WTC11 (cell line): Measurements from ENCODE around the gene AMER1. TPM values are rescaled to one million over a fixed set of nuclear protein-coding genes. Genes with fewer than 3 reads are reported as not detected.

Experiments
- ATAC-seq: fragments of 200-7000 bp; cut with Tn5 transposase; 2 replicates; pipeline ENCODE4 v1.10.0; 2021; ENCODE audit warnings: mild to moderate bottlenecking, moderate library complexity
- CTCF ChIA-PET: fragments of 300-600 bp; sonication (Branson Sonifier 250); formaldehyde crosslinking; loops from one replicate; lab custom pipeline; 2021; ENCODE audit warnings: antibody characterized with exemption; lab: Charles Lee
- POLR2A ChIA-PET: fragments of 350-600 bp; sonication (Branson Sonifier 250); formaldehyde crosslinking; loops from one replicate; lab custom pipeline; 2021; ENCODE audit warnings: antibody characterized with exemption; lab: Charles Lee
- DNase-seq: peaks from one replicate; pipeline ENCODE4 v3.0.0; 2021; ENCODE audit warnings: low spot score
- H3K27ac Mint-ChIP-seq: 2 replicates; pipeline ENCODE4 v1.8.0; 2021; ENCODE audit warnings: mixed read lengths
- H3K27me3 Mint-ChIP-seq: 2 replicates; pipeline ENCODE4 v1.8.0; 2021; ENCODE audit warnings: low read depth, mild to moderate bottlenecking, moderate library complexity, mixed read lengths
- H3K36me3 Mint-ChIP-seq: 2 replicates; pipeline ENCODE4 v1.8.0; 2021; ENCODE audit warnings: mixed read lengths
- H3K4me1 Mint-ChIP-seq: 2 replicates; pipeline ENCODE4 v1.8.0; 2022; ENCODE audit warnings: mixed read lengths
- H3K4me3 Mint-ChIP-seq: 2 replicates; pipeline ENCODE4 v1.8.0; 2021; ENCODE audit warnings: mild to moderate bottlenecking, moderate library complexity, mixed read lengths
- H3K9me3 Mint-ChIP-seq: 2 replicates; pipeline ENCODE4 v1.8.0; 2021; ENCODE audit warnings: mixed read lengths
- ATF3 ChIP-seq: sonication (generic); formaldehyde crosslinking; conservative IDR thresholded peaks from 2 replicates; pipeline ENCODE4 v1.8.1; 2022; ENCODE audit warnings: mild to moderate bottlenecking, missing genetic modification reagents
- CREB1 ChIP-seq: sonication (generic); formaldehyde crosslinking; IDR thresholded peaks from 2 replicates; pipeline ENCODE4 v1.8.0; 2023; ENCODE audit warnings: mild to moderate bottlenecking, missing genetic modification reagents
- CTCF ChIP-seq: fragments of 200-600 bp; IDR thresholded peaks from 2 replicates; pipeline ENCODE4 v1.8.0; 2022; ENCODE audit warnings: antibody characterized with exemption
- FOXP4 ChIP-seq: sonication (generic); formaldehyde crosslinking; IDR thresholded peaks from 2 replicates; pipeline ENCODE4 v1.8.0; 2022; ENCODE audit warnings: mild to moderate bottlenecking, missing genetic modification reagents
- HMGXB4 ChIP-seq: sonication (generic); formaldehyde crosslinking; IDR thresholded peaks from 2 replicates; pipeline ENCODE4 v1.8.1; 2023; ENCODE audit warnings: mild to moderate bottlenecking, moderate library complexity, missing genetic modification reagents
- NR2C2 ChIP-seq: sonication (generic); formaldehyde crosslinking; IDR thresholded peaks from 2 replicates; pipeline ENCODE4 v1.8.0; 2022; ENCODE audit warnings: mild to moderate bottlenecking, missing genetic modification reagents
- OVOL2 ChIP-seq: fragments of 250-450 bp; sonication (Bioruptor Pico); IDR thresholded peaks from 2 replicates; pipeline ENCODE4 v1.9.0; 2021; ENCODE audit warnings: mild to moderate bottlenecking, borderline replicate concordance
- PRDM15 ChIP-seq: sonication (generic); formaldehyde crosslinking; IDR thresholded peaks from 2 replicates; pipeline ENCODE4 v1.8.0; 2022; ENCODE audit warnings: missing genetic modification reagents
- TEAD1 ChIP-seq: sonication (generic); formaldehyde crosslinking; IDR thresholded peaks from 2 replicates; pipeline ENCODE4 v1.8.0; 2022; ENCODE audit warnings: mild to moderate bottlenecking, missing genetic modification reagents
- USF1 ChIP-seq: sonication (generic); formaldehyde crosslinking; IDR thresholded peaks from 2 replicates; pipeline ENCODE4 v1.8.0; 2022; ENCODE audit warnings: mild to moderate bottlenecking, missing genetic modification reagents
- ZNF263 ChIP-seq: sonication (generic); formaldehyde crosslinking; IDR thresholded peaks from 2 replicates; pipeline ENCODE4 v1.8.1; 2022; ENCODE audit warnings: low read depth, mild to moderate bottlenecking, moderate library complexity, missing genetic modification reagents
- ZNF317 ChIP-seq: sonication (generic); formaldehyde crosslinking; IDR thresholded peaks from 2 replicates; pipeline ENCODE4 v1.8.1; 2023; ENCODE audit warnings: low read depth, mild to moderate bottlenecking, moderate library complexity, missing genetic modification reagents, borderline replicate concordance
- ZNF425 ChIP-seq: fragments of 250-450 bp; sonication (Bioruptor Pico); conservative IDR thresholded peaks from 2 replicates; pipeline ENCODE4 v1.9.0; 2021; ENCODE audit warnings: mild to moderate bottlenecking
- ZNF671 ChIP-seq: fragments of 250-450 bp; sonication (Bioruptor Pico); IDR thresholded peaks from 2 replicates; pipeline ENCODE4 v1.8.0; 2021; ENCODE audit warnings: mild to moderate bottlenecking
- total RNA-seq: library from RNA; stranded (reverse); gene quantifications from 3 replicates; pipeline ENCODE4 v1.2.3, GENCODE V29; 2021

AMER1 gene
- total RNA-seq, 1 experiment from 2014 or later, result 9.9 TPM

- ChIA-PET POLR2A (no interaction called here), CTCF (interaction anchor here (1.4 kb wide), 1 partner anchor 104 kb away, joined by 7 read pairs; no protein-coding TSS in a partner anchor)
- no peak for ATAC-seq
- Mint-ChIP-seq H3K27ac (no peak overlapping the region), H3K36me3 (peaks cover 3% of the 10 kb centered on the region; the same call in 1 of the 2 replicates), H3K27me3 (no peaks in the 10 kb centered on the region), H3K4me3 (no peak overlapping the region), H3K9me3 (no peaks in the 10 kb centered on the region), H3K4me1 (peaks cover 48% of the 10 kb centered on the region)
- TF ChIP-seq ATF3 (CRISPR knock-in tag) (no peak), USF1 (no peak), HMGXB4 (CRISPR knock-in tag) (no peak), OVOL2 (CRISPR knock-in tag) (no peak), ZNF317 (CRISPR knock-in tag) (no peak), CTCF (no peak), ZNF671 (no peak), TEAD1 (CRISPR knock-in tag) (no peak), NR2C2 (CRISPR knock-in tag) (no peak), CREB1 (CRISPR knock-in tag) (no peak), PRDM15 (CRISPR knock-in tag) (no peak), FOXP4 (CRISPR knock-in tag) (no peak), ZNF263 (no peak), ZNF425 (CRISPR knock-in tag) (no peak)
- DNase-seq, result no peak
Observed at GRCh38 chrX:64198036-64198435, 7.5 kb downstream of the AMER1 start.
